GM23248 (cell line): ENCODE measurements around the gene STAT2. TPM values are rescaled to one million over a fixed set of nuclear protein-coding genes. Genes with fewer than 3 reads are reported as not detected.

Source experiments
- DNase-seq: peaks from one replicate; pipeline ENCODE4 v3.0.0-alpha.2; 2015
- H2AFZ ChIP-seq: fragments of 200-600 bp; sonication (generic); 2 replicates; pipeline ENCODE4 v1.6.1; 2016; ENCODE audit warnings: antibody characterized with exemption
- H3F3A ChIP-seq: fragments of 200-600 bp; sonication (generic); 2 replicates; pipeline ENCODE4 v1.6.1; 2016; ENCODE audit warnings: mild to moderate bottlenecking, antibody characterized with exemption, mixed run types; ENCODE audit not compliant: insufficient read depth
- H3K27ac ChIP-seq: fragments of 200-600 bp; sonication (generic); 2 replicates; pipeline ENCODE4 v1.5.1; 2016; ENCODE audit warnings: mild to moderate bottlenecking
- H3K27me3 ChIP-seq: fragments of 200-600 bp; sonication (generic); replicated peaks from 2 replicates; pipeline ENCODE4 v1.6.1; 2016; ENCODE audit warnings: mild to moderate bottlenecking; ENCODE audit not compliant: insufficient read depth
- H3K36me3 ChIP-seq: fragments of 200-600 bp; sonication (generic); 2 replicates; pipeline ENCODE4 v1.6.1; 2016; ENCODE audit warnings: low read depth, mild to moderate bottlenecking
- H3K4me1 ChIP-seq: fragments of 200-600 bp; sonication (generic); 2 replicates; pipeline ENCODE4 v1.6.1; 2016; ENCODE audit warnings: mild to moderate bottlenecking; ENCODE audit not compliant: insufficient read depth
- H3K4me2 ChIP-seq: fragments of 200-600 bp; sonication (generic); one replicate; pipeline ENCODE4 v1.6.1; 2016; ENCODE audit warnings: mild to moderate bottlenecking; ENCODE audit not compliant: unreplicated experiment
- H3K4me3 ChIP-seq: fragments of 200-600 bp; sonication (generic); 2 replicates; pipeline ENCODE4 v1.5.1; 2016; ENCODE audit warnings: mild to moderate bottlenecking
- H3K79me2 ChIP-seq: fragments of 200-600 bp; sonication (generic); 2 replicates; pipeline ENCODE4 v1.6.1; 2016; ENCODE audit warnings: mild to moderate bottlenecking; ENCODE audit not compliant: insufficient read depth
- H3K9ac ChIP-seq: fragments of 200-600 bp; sonication (generic); 2 replicates; pipeline ENCODE4 v1.6.1; 2016; ENCODE audit warnings: mild to moderate bottlenecking
- H3K9me2 ChIP-seq: fragments of 200-600 bp; sonication (generic); 2 replicates; pipeline ENCODE4 v1.6.1; 2016; ENCODE audit warnings: mixed run types, mild to moderate bottlenecking, moderate library complexity; ENCODE audit not compliant: insufficient read depth
- H3K9me3 ChIP-seq: fragments of 200-600 bp; sonication (generic); one replicate; pipeline ENCODE4 v1.6.1; 2017; ENCODE audit warnings: low read depth
- H4K20me1 ChIP-seq: fragments of 200-600 bp; sonication (generic); 2 replicates; pipeline ENCODE4 v1.6.0; 2016; ENCODE audit not compliant: insufficient read depth
- EZH2 ChIP-seq: fragments of 200-600 bp; sonication (generic); IDR thresholded peaks from 2 replicates; pipeline ENCODE4 v1.6.1; 2018; ENCODE audit warnings: antibody characterized with exemption, mild to moderate bottlenecking; ENCODE audit not compliant: insufficient read depth, poor library complexity, severe bottlenecking
- EZH2phosphoT487 ChIP-seq: fragments of 200-600 bp; sonication (generic); IDR thresholded peaks from 2 replicates; pipeline ENCODE4 v1.6.1; 2018; ENCODE audit warnings: antibody characterized with exemption, moderate library complexity, mild to moderate bottlenecking, low read depth; ENCODE audit not compliant: insufficient read depth
- WGBS, 2 experiments: methylation state at CpG; one replicate each; pipeline ENCODE4 v1.1.6; 2015 to 2017; ENCODE audit warnings: low lambda C conversion rate in 2 of 2, low coverage in 1 of 2; ENCODE audit errors: missing lambda C conversion rate in 2 of 2; 5-methylcytosine and 5-hydroxymethylcytosine counted together
- in situ Hi-C: fragments of 300-500 bp; cut with MboI; formaldehyde crosslinking; loops from 2 replicates; pipeline ENCODE4 v1.15.0; 2020
- polyA plus RNA-seq: library from polyadenylated mRNA; unstranded; fragments of >200 nt; fragmentation: Nextera tagmentation; extraction: Ambion mirVana; gene quantifications from 2 replicates; pipeline ENCODE4 v1.2.1, GENCODE V29; 2016
- small RNA-seq: library from RNA; depleted of rRNA; stranded (forward); fragments of <200 nt; gene quantifications from one replicate; pipeline ENCODE3, GENCODE V24; 2014; ENCODE audit warnings: low read depth, low replicate concordance
- total RNA-seq: library from RNA; depleted of rRNA; stranded (reverse); fragments of >200 nt; shearing (Covaris generic); gene quantifications from 2 replicates; pipeline ENCODE4 v1.2.3, GENCODE V29; 2014; rRNA removed

The STAT2 gene
- total and polyA plus RNA-seq, 2 experiments from 2014 or later: 109 to 220 TPM

- H3K9me3 ChIP-seq: no peaks in the 10 kb centered on the region
- DNase-seq: no peak
These were observed 63.6 kb downstream of the STAT2 start for GRCh38 chr12:56296295-56296694.

GRCh38 chr12:56293795-56294194 is 66.1 kb downstream of the STAT2 start:
- in situ Hi-C loops: no loop called here
- H4K20me1 ChIP-seq: no peaks in the 10 kb centered on the region; the same call in 1 of the 2 replicates

More at GRCh38 chr12:56296295-56296694, 63.6 kb downstream of the STAT2 start:
- no peak overlapping the region for H3K27ac ChIP-seq
- TF ChIP-seq EZH2: no peak
- TF ChIP-seq EZH2phosphoT487: no peak
- H2AFZ ChIP-seq: no peak overlapping the region
- H4K20me1 ChIP-seq: no peaks in the 10 kb centered on the region; the same call in 1 of the 2 replicates
- no peaks in the 10 kb centered on the region for H3K27me3 ChIP-seq
- H3F3A ChIP-seq: peaks cover 13% of the 10 kb centered on the region
- no peak overlapping the region for H3K4me3 ChIP-seq
- H3K9me2 ChIP-seq: no peaks in the 10 kb centered on the region
- in situ Hi-C loops: no loop called here
- 59 to 68% methylated on average over 5 of the region's 5 CpGs for WGBS, 2 experiments
- H3K79me2 ChIP-seq: peaks cover 92% of the 10 kb centered on the region
- H3K36me3 ChIP-seq: peaks cover 7% of the 10 kb centered on the region; the same call in 1 of the 2 replicates
- peaks cover 18% of the 10 kb centered on the region for H3K4me1 ChIP-seq
- H3K9ac ChIP-seq: no peak overlapping the region
- H3K4me2 ChIP-seq: no peak overlapping the region

More at GRCh38 chr12:56293795-56294194, 66.1 kb downstream of the STAT2 start:
- no peak overlapping the region for H3K4me3 ChIP-seq
- H3K27me3 ChIP-seq: no peaks in the 10 kb centered on the region
- no peak overlapping the region for H3K4me2 ChIP-seq
- peaks cover 7% of the 10 kb centered on the region for H3K4me1 ChIP-seq
- no peak overlapping the region for H2AFZ ChIP-seq
- H3K36me3 ChIP-seq: peaks cover 10% of the 10 kb centered on the region; the same call in 1 of the 2 replicates
- no peak overlapping the region for H3K9ac ChIP-seq
- no peaks in the 10 kb centered on the region for H3K9me3 ChIP-seq
- no peak overlapping the region for H3K27ac ChIP-seq
- peaks cover 100% of the 10 kb centered on the region for H3K79me2 ChIP-seq
- TF ChIP-seq EZH2 (no peak), EZH2phosphoT487 (no peak)
- peaks cover 5% of the 10 kb centered on the region for H3F3A ChIP-seq
- no peak for DNase-seq
- 90 to 94% methylated on average over 5 of the region's 5 CpGs for whole genome bisulfite sequencing, 2 experiments
- H3K9me2 ChIP-seq: no peaks in the 10 kb centered on the region

Small RNAs within 50 kb of the gene (small RNA-seq; reads per million reads assigned to genes)
- not detected for gene RNU7-40P

Other genes starting within 250 kb of the STAT2 start
- 1,463 and 1,892 TPM in 2 replicates for gene RPL41, start 243.5 kb downstream of the STAT2 start, total RNA-seq
- 2,480 and 2,545 TPM in 2 replicates for gene RPL41, start 243.5 kb downstream of the STAT2 start, polyA plus RNA-seq
- gene ZC3H10, start 241.8 kb downstream of the STAT2 start, total RNA-seq: 1.9 and 2.7 TPM in 2 replicates
- 3.0 and 3.3 TPM in 2 replicates for gene ZC3H10, start 241.8 kb downstream of the STAT2 start, polyA plus RNA-seq
- gene ESYT1, start 231.8 kb downstream of the STAT2 start, total RNA-seq: 164 and 216 TPM in 2 replicates
- 108 and 115 TPM in 2 replicates for gene ESYT1, start 231.8 kb downstream of the STAT2 start, polyA plus RNA-seq
- 23.5 and 53.2 TPM in 2 replicates for gene MYL6B, start 207.5 kb downstream of the STAT2 start, total RNA-seq
- gene MYL6B, start 207.5 kb downstream of the STAT2 start, polyA plus RNA-seq: 67.8 and 72.8 TPM in 2 replicates
- 2,633 and 2,662 TPM in 2 replicates for gene MYL6, start 201.7 kb downstream of the STAT2 start, total RNA-seq
- 3,948 and 3,969 TPM in 2 replicates for gene MYL6, start 201.7 kb downstream of the STAT2 start, polyA plus RNA-seq
- 23.4 and 34.0 TPM in 2 replicates for gene SMARCC2, start 170.6 kb downstream of the STAT2 start, total RNA-seq
- 64.3 and 66.9 TPM in 2 replicates for gene SMARCC2, start 170.6 kb downstream of the STAT2 start, polyA plus RNA-seq
- 120 and 125 TPM in 2 replicates for gene RNF41, start 138.2 kb downstream of the STAT2 start, total RNA-seq
- 37.6 and 39.4 TPM in 2 replicates for gene RNF41, start 138.2 kb downstream of the STAT2 start, polyA plus RNA-seq
- gene NABP2, start 135.8 kb downstream of the STAT2 start, total RNA-seq: 29.9 and 42.1 TPM in 2 replicates
- 40.1 and 40.4 TPM in 2 replicates for gene NABP2, start 135.8 kb downstream of the STAT2 start, polyA plus RNA-seq
- not detected in 2 replicates for gene SLC39A5, start 130.1 kb downstream of the STAT2 start, total RNA-seq
- gene SLC39A5, start 130.1 kb downstream of the STAT2 start, polyA plus RNA-seq: not detected in 2 replicates
- 24.5 and 26.9 TPM in 2 replicates for gene ANKRD52, start 101.7 kb downstream of the STAT2 start, total RNA-seq
- 61.5 and 61.7 TPM in 2 replicates for gene ANKRD52, start 101.7 kb downstream of the STAT2 start, polyA plus RNA-seq
- 8.2 and 10.3 TPM in 2 replicates for gene COQ10A, start 93.2 kb downstream of the STAT2 start, total RNA-seq
- 9.6 and 9.8 TPM in 2 replicates for gene COQ10A, start 93.2 kb downstream of the STAT2 start, polyA plus RNA-seq
- 67.2 and 74.7 TPM in 2 replicates for gene CS, start 59.8 kb downstream of the STAT2 start, total RNA-seq
- 76.2 and 77.8 TPM in 2 replicates for gene CS, start 59.8 kb downstream of the STAT2 start, polyA plus RNA-seq
- 89.9 and 97.5 TPM in 2 replicates for gene CNPY2, start 44.1 kb downstream of the STAT2 start, total RNA-seq
- gene CNPY2, start 44.1 kb downstream of the STAT2 start, polyA plus RNA-seq: 248 and 253 TPM in 2 replicates
- 20.2 and 22.1 TPM in 2 replicates for gene PAN2, start 26.1 kb downstream of the STAT2 start, total RNA-seq
- gene PAN2, start 26.1 kb downstream of the STAT2 start, polyA plus RNA-seq: 7.2 and 9.1 TPM in 2 replicates
- gene IL23A, start 21.2 kb downstream of the STAT2 start, total RNA-seq: not detected in 2 replicates
- 0.19 and 0.31 TPM in 2 replicates for gene IL23A, start 21.2 kb downstream of the STAT2 start, polyA plus RNA-seq
- not detected in 2 replicates for gene APOF, start 2.8 kb upstream of the STAT2 start, total RNA-seq
- not detected in 2 replicates for gene APOF, start 2.8 kb upstream of the STAT2 start, polyA plus RNA-seq
- 4.2 and 4.5 TPM in 2 replicates for gene TIMELESS, start 89.3 kb upstream of the STAT2 start, total RNA-seq
- gene TIMELESS, start 89.3 kb upstream of the STAT2 start, polyA plus RNA-seq: 6.8 and 7.9 TPM in 2 replicates
- not detected in 2 replicates for gene MIP, start 94.5 kb upstream of the STAT2 start, total RNA-seq
- not detected in 2 replicates for gene MIP, start 94.5 kb upstream of the STAT2 start, polyA plus RNA-seq
- 1.8 TPM in 2 replicates for gene SPRYD4, start 108.5 kb upstream of the STAT2 start, total RNA-seq
- 1.6 TPM in 2 replicates for gene SPRYD4, start 108.5 kb upstream of the STAT2 start, polyA plus RNA-seq
- gene GLS2, start 128.1 kb upstream of the STAT2 start, total RNA-seq: not detected in 2 replicates
- 0.20 TPM in 1 of 2 replicates, not detected in the other for gene GLS2, start 128.1 kb upstream of the STAT2 start, polyA plus RNA-seq
- gene RBMS2, start 161.7 kb upstream of the STAT2 start, total RNA-seq: 23.8 and 28.7 TPM in 2 replicates
- 20.9 and 28.7 TPM in 2 replicates for gene RBMS2, start 161.7 kb upstream of the STAT2 start, polyA plus RNA-seq